Stimulated activated effector memory CD8-positive, alpha-beta T cell treated with anti-CD3 and anti-CD28 coated beads, Interleukin-12 subunit alpha, Interleukin-12 subunit beta, amount 100 ng/mL, for 72 hours (primary cell): ENCODE results near the gene UGCG.

Source experiments
- ATAC-seq: fragments of 150-1000 bp; cut with Tn5 transposase; 2 replicates; pipeline ENCODE4 v1.10.0; 2021
- DNase-seq, 2 donors: peaks; one replicate each; pipeline ENCODE4 v3.0.0; 2021 to 2022; ENCODE audit warnings: low spot score in 2 of 2
- H3K27ac Mint-ChIP-seq: one replicate; pipeline ENCODE4 v1.8.0; 2022; ENCODE audit warnings: mild to moderate bottlenecking, mixed read lengths
- H3K36me3 Mint-ChIP-seq: one replicate; pipeline ENCODE4 v1.8.0; 2022; ENCODE audit warnings: mild to moderate bottlenecking, mixed read lengths
- H3K4me1 Mint-ChIP-seq: one replicate; pipeline ENCODE4 v1.8.0; 2022; ENCODE audit warnings: mixed read lengths
- H3K4me3 Mint-ChIP-seq: one replicate; pipeline ENCODE4 v1.8.0; 2022; ENCODE audit warnings: mild to moderate bottlenecking, mixed read lengths
- H3K9me3 Mint-ChIP-seq: one replicate; pipeline ENCODE4 v1.8.0; 2022; ENCODE audit warnings: mixed read lengths

Gene UGCG

DNA sequence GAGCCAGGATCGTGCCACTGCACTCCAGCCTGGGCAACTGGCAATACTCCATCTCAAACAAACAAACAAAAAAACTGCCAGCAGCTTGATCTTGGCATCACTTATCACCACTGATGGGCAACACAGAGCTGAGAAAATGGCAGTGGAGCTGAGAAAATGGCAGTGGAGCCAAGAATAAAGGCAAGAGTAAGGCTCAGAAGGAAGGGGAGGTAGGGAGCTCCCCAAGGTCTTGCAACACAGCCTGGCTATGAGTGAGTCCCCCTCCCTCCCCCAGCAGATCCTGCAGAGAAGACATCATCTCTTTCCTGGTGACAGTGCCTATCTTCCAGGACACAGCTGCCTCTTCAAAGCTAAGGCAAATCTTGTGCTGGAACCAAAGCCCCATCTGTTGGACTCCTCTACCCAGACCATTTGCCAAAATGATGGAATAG is 70.3 kb downstream of the UGCG start:
- Mint-ChIP-seq H3K27ac (no peak overlapping the region), H3K4me3 (no peak overlapping the region), H3K9me3 (no peaks in the 10 kb centered on the region), H3K4me1 (peaks cover 8% of the 10 kb centered on the region), H3K36me3 (peaks cover 6% of the 10 kb centered on the region)
- ATAC-seq (no peak), DNase-seq (no peak)

DNA sequence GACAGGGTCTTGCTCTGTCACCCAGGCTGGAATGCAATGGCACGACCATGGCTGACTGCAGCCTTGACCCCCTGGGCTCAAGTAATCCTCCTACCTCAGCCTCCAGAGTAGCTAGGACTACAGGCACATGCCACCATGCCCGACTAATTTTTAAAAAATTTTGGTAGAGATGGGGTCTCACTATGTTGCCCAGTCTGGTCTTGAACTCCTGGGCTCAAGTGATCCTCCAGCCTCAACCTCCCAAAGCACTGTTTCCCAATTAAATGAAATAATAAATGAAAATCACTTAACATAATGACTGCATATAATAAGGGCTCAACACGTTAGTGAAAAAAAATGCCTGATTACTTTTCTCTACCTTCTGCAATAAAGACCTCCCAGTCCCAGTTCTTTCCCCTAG is 71.0 kb downstream of the UGCG start:
- Mint-ChIP-seq H3K27ac (no peak overlapping the region), H3K9me3 (no peaks in the 10 kb centered on the region), H3K4me1 (peaks cover 8% of the 10 kb centered on the region), H3K36me3 (peaks cover 6% of the 10 kb centered on the region), H3K4me3 (no peak overlapping the region)
- DNase-seq (no peak), ATAC-seq (no peak)

DNA sequence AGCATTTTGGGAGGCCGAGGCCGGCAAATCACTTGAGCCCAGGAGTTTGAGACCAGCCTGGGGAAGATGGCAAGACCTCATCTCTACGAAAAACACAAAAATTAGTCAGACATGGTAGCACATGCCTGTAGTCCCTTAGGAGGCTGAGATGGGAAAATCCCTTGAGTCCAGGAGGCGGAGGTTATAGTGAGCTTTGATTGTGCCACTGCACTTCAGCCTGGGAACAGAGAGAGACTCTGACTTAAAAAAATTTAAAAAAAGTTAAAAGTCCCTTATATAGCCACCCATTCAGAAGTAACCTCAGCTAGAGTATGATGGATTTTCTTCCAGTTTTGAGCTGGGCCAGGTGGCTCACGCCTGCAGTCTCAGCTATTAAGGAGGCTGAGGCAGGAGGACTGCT is 72.4 kb downstream of the UGCG start:
- Mint-ChIP-seq H3K4me3 (no peak overlapping the region), H3K27ac (no peak overlapping the region), H3K4me1 (peaks cover 8% of the 10 kb centered on the region), H3K9me3 (no peaks in the 10 kb centered on the region), H3K36me3 (peaks cover 6% of the 10 kb centered on the region)
- no peak for ATAC-seq
- DNase-seq: no peak

DNA sequence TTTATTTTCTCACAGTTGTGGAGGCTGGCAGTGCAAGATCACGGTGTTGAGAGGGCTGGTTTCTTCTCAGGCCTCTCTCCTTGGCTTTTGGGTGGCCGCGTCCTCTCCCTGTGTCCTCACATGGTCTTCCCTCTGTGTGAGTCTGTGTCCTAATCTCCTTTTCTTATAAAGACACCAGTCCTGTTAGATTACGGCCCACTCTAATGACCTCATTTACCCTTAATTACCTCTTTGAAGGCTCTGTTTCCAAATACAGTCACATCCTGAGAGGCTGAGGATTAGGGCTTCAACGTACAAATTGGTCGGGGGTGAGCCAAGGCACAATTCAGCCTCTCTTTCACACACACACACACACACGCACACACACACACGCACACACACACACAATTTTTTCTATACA is 73.0 kb downstream of the UGCG start:
- Mint-ChIP-seq H3K4me1 (peaks cover 8% of the 10 kb centered on the region), H3K36me3 (peaks cover 6% of the 10 kb centered on the region), H3K4me3 (no peak overlapping the region), H3K9me3 (no peaks in the 10 kb centered on the region), H3K27ac (no peak overlapping the region)
- DNase-seq (no peak), ATAC-seq (no peak)

DNA sequence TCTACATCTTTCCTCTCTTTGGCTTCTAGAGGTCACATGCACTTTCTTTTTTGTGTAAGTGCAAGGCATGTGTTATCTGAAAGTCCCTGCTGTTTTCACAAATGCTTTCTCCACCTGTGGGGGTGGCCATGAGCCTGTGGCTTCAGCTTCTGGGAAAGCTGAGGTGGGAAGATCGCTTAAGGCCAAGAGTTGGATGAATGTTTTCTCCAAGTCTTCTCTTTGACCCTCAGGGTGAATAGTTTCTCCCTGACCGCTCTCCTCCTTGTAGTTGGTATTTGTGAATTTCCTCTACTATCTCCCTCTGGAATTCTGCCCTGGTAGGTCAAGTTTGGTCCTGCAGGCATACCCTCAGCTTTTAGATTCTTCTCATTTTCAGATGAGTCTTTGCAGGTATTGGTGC is 74.2 kb downstream of the UGCG start:
- H3K27ac Mint-ChIP-seq: no peak overlapping the region
- DNase-seq (no peak), ATAC-seq (no peak)
- H3K9me3 Mint-ChIP-seq: no peaks in the 10 kb centered on the region
- H3K36me3 Mint-ChIP-seq: peaks cover 6% of the 10 kb centered on the region
- H3K4me1 Mint-ChIP-seq: peaks cover under 1% of the 10 kb centered on the region
- no peak overlapping the region for H3K4me3 Mint-ChIP-seq

DNA sequence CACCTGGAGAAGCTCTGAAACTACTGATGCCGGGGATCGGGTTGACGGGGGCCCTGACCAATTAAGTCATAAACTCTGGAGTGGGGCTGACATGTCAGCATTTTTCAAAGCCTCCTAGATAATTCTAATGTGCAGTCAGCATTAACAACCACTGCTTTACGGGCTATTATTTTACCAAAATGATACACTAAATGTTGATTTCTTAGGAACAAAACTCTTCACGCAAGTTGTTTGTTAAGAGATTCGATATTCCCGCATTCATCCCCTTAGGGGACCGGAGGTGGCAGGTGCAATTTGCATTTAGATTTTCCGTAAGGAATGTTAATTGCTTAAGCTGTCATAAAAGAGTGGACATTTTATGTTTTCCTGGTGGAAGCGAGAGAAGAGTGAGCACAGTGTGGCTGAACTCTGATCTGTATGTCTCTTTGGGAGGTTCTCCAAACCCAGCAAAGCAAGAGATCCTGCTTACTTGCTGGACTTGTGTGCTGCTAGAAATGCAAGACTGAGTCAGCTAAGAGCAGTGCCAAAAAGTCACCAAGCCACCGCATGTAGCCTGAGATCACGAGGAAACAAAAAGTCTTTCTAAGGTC is 77.6 kb downstream of the UGCG start:
- no peak for ATAC-seq

DNA sequence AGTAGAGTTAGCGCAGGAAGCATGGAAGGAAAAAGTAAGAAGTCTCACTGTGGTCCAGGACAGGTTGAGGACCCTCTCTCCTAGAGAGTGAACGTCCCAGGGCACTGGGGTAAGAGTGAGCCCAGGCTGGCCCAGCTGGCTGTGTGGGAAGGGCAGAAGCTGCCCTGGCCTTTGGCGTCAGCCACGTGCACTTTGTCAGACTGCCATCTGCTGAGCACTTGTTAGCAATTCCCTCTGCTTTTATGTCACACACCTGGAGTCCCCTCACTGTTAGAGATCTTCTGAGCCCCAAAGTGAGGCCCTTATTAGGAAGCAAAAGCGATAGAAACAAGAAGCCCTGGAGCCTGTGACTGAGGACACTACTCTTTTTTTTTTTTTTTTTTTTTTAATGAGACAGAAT is 79.1 kb downstream of the UGCG start:
- no peak overlapping the region for H3K4me3 Mint-ChIP-seq
- H3K9me3 Mint-ChIP-seq: no peaks in the 10 kb centered on the region
- H3K4me1 Mint-ChIP-seq: no peaks in the 10 kb centered on the region
- no peaks in the 10 kb centered on the region for H3K36me3 Mint-ChIP-seq
- DNase-seq (no peak), ATAC-seq (peak; percentile 37)
- no peak overlapping the region for H3K27ac Mint-ChIP-seq

More for the DNA sequence above, 77.6 kb downstream of the UGCG start:
- Mint-ChIP-seq H3K36me3 (peaks cover 6% of the 10 kb centered on the region), H3K9me3 (no peaks in the 10 kb centered on the region), H3K4me3 (no peak overlapping the region), H3K4me1 (no peaks in the 10 kb centered on the region), H3K27ac (no peak overlapping the region)
- DNase-seq: no peak

DNA sequence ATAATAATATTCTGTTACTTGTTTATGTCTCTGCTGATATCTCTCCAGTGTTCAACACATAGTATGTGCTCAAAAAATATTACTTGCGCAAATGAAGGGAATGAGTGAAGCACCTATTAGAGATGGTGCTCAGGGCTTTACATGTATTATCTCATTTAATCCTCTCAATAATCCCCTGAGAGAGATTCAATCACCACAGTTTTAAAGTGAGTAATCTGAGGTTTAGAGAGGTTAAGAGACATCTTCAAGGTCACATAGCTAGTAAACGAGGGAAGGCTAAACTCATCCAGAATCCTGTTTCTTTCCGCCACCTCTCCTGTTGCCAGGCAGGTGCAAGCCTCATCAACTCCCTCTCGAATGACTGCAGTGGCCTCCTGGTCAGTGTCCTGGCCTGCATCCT is 82.0 kb downstream of the UGCG start:
- Mint-ChIP-seq H3K36me3 (no peaks in the 10 kb centered on the region), H3K9me3 (no peaks in the 10 kb centered on the region), H3K27ac (no peak overlapping the region), H3K4me1 (peaks cover 9% of the 10 kb centered on the region), H3K4me3 (no peak overlapping the region)
- no peak for DNase-seq
- ATAC-seq: no peak

DNA sequence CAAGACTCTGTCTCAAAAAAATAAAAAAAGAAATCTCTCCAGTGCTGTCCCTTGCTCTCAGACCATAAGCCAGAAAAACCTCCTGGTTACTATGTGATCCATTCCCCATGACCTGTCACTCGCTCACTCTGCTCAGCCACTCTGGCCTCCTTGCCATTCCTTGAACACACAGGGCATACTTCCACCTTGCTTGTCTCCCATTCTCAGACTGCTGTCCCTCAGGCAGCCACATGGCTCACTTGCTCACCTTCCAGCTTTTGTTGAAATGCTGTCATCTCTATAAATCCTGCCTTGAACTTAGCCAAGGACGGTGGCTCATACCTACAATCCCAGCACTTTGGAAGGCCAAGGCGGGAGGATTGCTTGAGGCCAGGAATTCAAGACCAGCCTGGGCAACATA is 82.9 kb downstream of the UGCG start:
- Mint-ChIP-seq H3K4me1 (peaks cover 16% of the 10 kb centered on the region), H3K36me3 (no peaks in the 10 kb centered on the region), H3K9me3 (no peaks in the 10 kb centered on the region), H3K4me3 (no peak overlapping the region), H3K27ac (no peak overlapping the region)
- no peak for DNase-seq
- ATAC-seq: no peak

DNA sequence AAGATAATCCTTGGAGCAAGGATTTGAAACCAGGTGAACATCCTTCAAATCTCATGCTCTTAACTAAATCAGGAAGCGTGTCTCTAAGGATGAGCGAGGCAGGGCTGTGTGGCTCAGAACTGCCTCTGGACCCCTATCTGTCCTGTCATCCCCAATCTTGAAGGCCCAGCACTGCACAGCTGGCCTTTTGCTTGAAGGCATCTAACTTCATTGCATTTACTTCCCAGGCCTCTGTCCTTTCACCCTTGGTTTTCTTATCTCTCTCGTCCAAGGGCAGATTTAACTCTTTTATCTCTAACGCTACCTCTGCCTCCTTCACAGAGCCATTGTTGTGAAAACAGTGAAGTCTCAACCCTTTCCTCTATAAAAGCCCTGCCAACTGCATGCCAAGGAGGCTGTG is 83.8 kb downstream of the UGCG start:
- ATAC-seq: no peak
- Mint-ChIP-seq H3K4me3 (no peak overlapping the region), H3K9me3 (no peaks in the 10 kb centered on the region), H3K27ac (no peak overlapping the region), H3K4me1 (peaks cover 23% of the 10 kb centered on the region), H3K36me3 (no peaks in the 10 kb centered on the region)
- no peak for DNase-seq

DNA sequence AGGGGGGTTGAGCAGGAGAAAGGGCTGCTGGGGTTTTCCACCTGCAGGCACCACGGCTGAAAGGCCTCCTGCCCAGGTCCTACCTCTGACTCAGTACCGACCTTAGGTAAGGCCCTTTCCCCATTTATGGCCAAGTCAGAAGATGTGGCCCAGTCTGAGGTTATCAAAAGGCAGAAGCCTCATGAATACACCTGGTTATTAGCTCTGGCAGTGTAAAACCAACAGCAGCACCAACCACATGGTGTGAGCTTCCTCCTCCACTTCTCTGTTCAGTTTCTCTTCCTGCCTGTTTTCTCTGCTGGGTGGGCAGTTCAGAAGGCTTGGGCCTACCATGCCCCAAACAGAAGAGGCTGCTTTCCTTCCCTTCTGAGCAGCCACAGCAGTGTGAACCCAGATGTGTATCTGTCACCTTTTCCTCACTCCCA is 86.9 kb downstream of the UGCG start:
- ATAC-seq: peak; percentile 45
- H3K9me3 Mint-ChIP-seq: no peaks in the 10 kb centered on the region
- no peak overlapping the region for H3K27ac Mint-ChIP-seq
- no peak for DNase-seq
- no peaks in the 10 kb centered on the region for H3K36me3 Mint-ChIP-seq
- H3K4me1 Mint-ChIP-seq: peaks cover 38% of the 10 kb centered on the region
- H3K4me3 Mint-ChIP-seq: no peak overlapping the region

DNA sequence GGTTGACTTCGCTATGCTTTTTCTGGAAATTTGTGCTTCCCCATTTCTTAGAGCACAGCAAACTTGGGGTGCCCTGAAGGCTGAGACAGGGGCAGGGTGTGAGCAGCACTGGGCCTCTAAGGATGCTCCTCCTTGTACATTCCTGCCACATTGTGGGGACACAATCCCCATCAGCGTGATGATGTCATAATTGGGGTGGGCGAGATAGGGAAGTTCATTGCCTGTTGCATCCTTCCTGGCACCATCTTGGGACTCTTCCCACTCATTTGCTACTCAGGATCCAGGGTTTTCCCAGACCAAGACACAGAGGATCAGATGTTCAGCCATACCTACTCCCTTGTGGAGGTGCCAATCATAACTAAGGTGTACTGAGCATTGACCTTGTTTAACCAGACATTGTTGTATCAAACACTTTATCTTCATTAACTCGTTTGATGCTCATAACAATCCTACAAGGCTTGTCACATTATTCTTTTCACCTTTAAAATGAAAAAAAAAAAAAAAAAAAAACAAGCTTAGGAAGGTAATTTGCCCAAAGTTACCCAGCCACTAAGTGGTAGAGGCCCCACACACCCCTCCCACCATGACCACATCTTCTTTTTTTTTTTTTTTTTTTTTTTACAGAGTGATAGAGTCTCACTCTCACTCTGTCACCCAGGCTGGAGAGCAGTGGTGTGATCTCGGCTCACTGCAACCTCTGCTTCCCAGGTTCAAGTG is 87.6 kb downstream of the UGCG start:
- no peak overlapping the region for H3K27ac Mint-ChIP-seq

More for the DNA sequence above, 87.6 kb downstream of the UGCG start:
- H3K4me1 Mint-ChIP-seq: peaks cover 38% of the 10 kb centered on the region
- no peaks in the 10 kb centered on the region for H3K9me3 Mint-ChIP-seq
- no peak for DNase-seq
- H3K36me3 Mint-ChIP-seq: no peaks in the 10 kb centered on the region
- no peak for ATAC-seq
- no peak overlapping the region for H3K4me3 Mint-ChIP-seq
